GM12801 (cell line): ENCODE measurements around the gene SEMA3D.

Source experiments
- CTCF ChIP-seq: IDR thresholded peaks from one replicate; pipeline ENCODE4 v1.5.1; 2011; ENCODE audit warnings: control low read depth; ENCODE audit not compliant: insufficient read length; ENCODE audit errors: extremely low read depth

Gene SEMA3D

GRCh38 chr7:85068799-85069198, 118.1 kb downstream of the SEMA3D start:
- TF ChIP-seq CTCF: no peak

- TF ChIP-seq CTCF: no peak
These were observed 119.5 kb downstream of the SEMA3D start for GRCh38 chr7:85067371-85067770.

- no peak for TF ChIP-seq CTCF
These were observed 120.9 kb downstream of the SEMA3D start for GRCh38 chr7:85065888-85066485.

- TF ChIP-seq CTCF: no peak
These were observed 121.5 kb downstream of the SEMA3D start for GRCh38 chr7:85065306-85065705.

GRCh38 chr7:85062651-85063050, 124.2 kb downstream of the SEMA3D start:
- TF ChIP-seq CTCF: no peak

- no peak for TF ChIP-seq CTCF
These were observed 125.4 kb downstream of the SEMA3D start for GRCh38 chr7:85061456-85061855.

GRCh38 chr7:85060696-85061095, 126.2 kb downstream of the SEMA3D start:
- no peak for TF ChIP-seq CTCF
